ENCODE results near the gene COMTD1.
A peak's percentile ranks its signal among the peaks of the same experiment; 100 is the strongest.
"Not testable (repeated sequence)": the region's sequence is repeated elsewhere in the genome, so short reads cannot be mapped to it uniquely, and the experiment has no call there.

The COMTD1 gene

GRCh38 chr10:75197066-75197465 is 38.7 kb downstream of the COMTD1 start:
- ATAC-seq: no peak
- TF ChIP-seq CREB5 (CRISPR knock-in tag; IDR thresholded peaks at IDR 0.05; ENCODE audit: low read depth) (no peak), ESRRG (CRISPR knock-in tag; IDR thresholded peaks at IDR 0.05) (no peak), ZNF70 (CRISPR knock-in tag; IDR thresholded peaks at IDR 0.05) (no peak), ZFP3 (CRISPR knock-in tag; IDR thresholded peaks at IDR 0.05) (no peak), CSRNP3 (CRISPR knock-in tag; IDR thresholded peaks at IDR 0.05) (no peak), OSR1 (CRISPR knock-in tag; IDR thresholded peaks at IDR 0.05) (no peak), ZNF8 (CRISPR knock-in tag; IDR thresholded peaks at IDR 0.05) (no peak), ARNTL (CRISPR knock-in tag; IDR thresholded peaks at IDR 0.05; ENCODE audit: borderline replicate concordance, low read depth) (no peak), RARB (CRISPR knock-in tag; IDR thresholded peaks at IDR 0.05) (no peak), TCF4 (CRISPR knock-in tag; IDR thresholded peaks at IDR 0.05; ENCODE audit: borderline replicate concordance) (no peak), PPARA (CRISPR knock-in tag; IDR thresholded peaks at IDR 0.05; ENCODE audit: borderline replicate concordance) (no peak), POU6F1 (CRISPR knock-in tag; IDR thresholded peaks at IDR 0.05; ENCODE audit: borderline replicate concordance, low read depth) (no peak)

GRCh38 chr10:75195035-75195763 is 40.6 kb downstream of the COMTD1 start:
- peak; percentile 34; the same call in 2 of the 3 replicates for ATAC-seq
- no peak for TF ChIP-seq BACH2 (CRISPR knock-in tag; IDR thresholded peaks at IDR 0.05; ENCODE audit: borderline replicate concordance)
- peak; percentile 50; the same call in 1 of the 2 replicates for TF ChIP-seq ISL1 (CRISPR knock-in tag; IDR thresholded peaks at IDR 0.05)

- ATAC-seq: not testable (repeated sequence)
Observed at GRCh38 chr10:75194625-75195024, 41.1 kb downstream of the COMTD1 start.

- ATAC-seq: peak; percentile 80
- TF ChIP-seq ISL1 (CRISPR knock-in tag; IDR thresholded peaks at IDR 0.05) (0 out of 2 replicates have a peak, but pooled peaks have one; percentile 21), ZNF70 (CRISPR knock-in tag; IDR thresholded peaks at IDR 0.05) (no peak)
Observed at GRCh38 chr10:75191821-75192568, 43.8 kb downstream of the COMTD1 start.

- no peak for ATAC-seq
- no peak for TF ChIP-seq POU6F1 (CRISPR knock-in tag; IDR thresholded peaks at IDR 0.05; ENCODE audit: borderline replicate concordance, low read depth)
- no peak for TF ChIP-seq TSHZ2 (CRISPR knock-in tag; IDR thresholded peaks at IDR 0.05)
- no peak for TF ChIP-seq TOX (CRISPR knock-in tag; IDR thresholded peaks at IDR 0.05; ENCODE audit: borderline replicate concordance)
- no peak for TF ChIP-seq ESRRG (CRISPR knock-in tag; IDR thresholded peaks at IDR 0.05)
- TF ChIP-seq ZNF70 (CRISPR knock-in tag; IDR thresholded peaks at IDR 0.05): no peak
- TF ChIP-seq CSDC2 (CRISPR knock-in tag; IDR thresholded peaks at IDR 0.05): no peak
- no peak for TF ChIP-seq CSRNP3 (CRISPR knock-in tag; IDR thresholded peaks at IDR 0.05)
- no peak for TF ChIP-seq BACH2 (CRISPR knock-in tag; IDR thresholded peaks at IDR 0.05; ENCODE audit: borderline replicate concordance)
- TF ChIP-seq RARB (CRISPR knock-in tag; IDR thresholded peaks at IDR 0.05): no peak
- no peak for TF ChIP-seq OSR1 (CRISPR knock-in tag; IDR thresholded peaks at IDR 0.05)
- no peak for TF ChIP-seq TCF4 (CRISPR knock-in tag; IDR thresholded peaks at IDR 0.05; ENCODE audit: borderline replicate concordance)
- no peak for TF ChIP-seq CREB5 (CRISPR knock-in tag; IDR thresholded peaks at IDR 0.05; ENCODE audit: low read depth)
Observed at GRCh38 chr10:75189266-75190096, 46.3 kb downstream of the COMTD1 start.
